NCI-H1694 (cell line): ENCODE data around the gene RALGPS2.
A peak's percentile ranks its signal among the peaks of the same experiment; 100 is the strongest.
"Not testable (repeated sequence)": the region's sequence is repeated elsewhere in the genome, so short reads cannot be mapped to it uniquely, and the experiment has no call there.

Source experiments
- DNase-seq: peaks from one replicate; lab custom pipeline; 2025; lab: John Stamatoyannopoulos, UW

The RALGPS2 gene

GRCh38 chr1:178942285-178943198 is 217.5 kb downstream of the RALGPS2 start:
- DNase-seq, result no peak

GRCh38 chr1:178944729-178945128 is 219.7 kb downstream of the RALGPS2 start:
- DNase-seq, result no peak

GRCh38 chr1:178945763-178946266 is 220.8 kb downstream of the RALGPS2 start:
- no peak for DNase-seq

- DNase-seq, result no peak
Observed at GRCh38 chr1:178946416-178946815, 221.4 kb downstream of the RALGPS2 start.

GRCh38 chr1:178946855-178947676 is 222.0 kb downstream of the RALGPS2 start:
- no peak for DNase-seq

GRCh38 chr1:178947677-178947981 is 222.6 kb downstream of the RALGPS2 start:
- DNase-seq, result no peak

- DNase-seq, result no peak
Observed at GRCh38 chr1:178948676-178949075, 223.6 kb downstream of the RALGPS2 start.

- not testable (repeated sequence) for DNase-seq
Observed at GRCh38 chr1:178949866-178950265, 224.8 kb downstream of the RALGPS2 start.

- no peak for DNase-seq
Observed at GRCh38 chr1:178951600-178951999, 226.6 kb downstream of the RALGPS2 start.

- peak; percentile 20 for DNase-seq
Observed at GRCh38 chr1:178953034-178953433, 228.0 kb downstream of the RALGPS2 start.

GRCh38 chr1:178953538-178954324 is 228.7 kb downstream of the RALGPS2 start:
- DNase-seq, result no peak

GRCh38 chr1:178954325-178954690 is 229.3 kb downstream of the RALGPS2 start:
- no peak for DNase-seq

- no peak for DNase-seq
Observed at GRCh38 chr1:178954937-178955336, 229.9 kb downstream of the RALGPS2 start.

GRCh38 chr1:178955391-178955954 is 230.4 kb downstream of the RALGPS2 start:
- DNase-seq, result no peak

GRCh38 chr1:178958491-178958890 is 233.4 kb downstream of the RALGPS2 start:
- DNase-seq, result no peak

- no peak for DNase-seq
Observed at GRCh38 chr1:178959543-178960460, 234.8 kb downstream of the RALGPS2 start.

GRCh38 chr1:178960482-178961240 is 235.6 kb downstream of the RALGPS2 start:
- no peak for DNase-seq

GRCh38 chr1:178961331-178961730 is 236.3 kb downstream of the RALGPS2 start:
- no peak for DNase-seq

GRCh38 chr1:178961868-178962267 is 236.8 kb downstream of the RALGPS2 start:
- DNase-seq, result no peak
